ENCODE measurements around the gene TNFRSF6B. TPM values are rescaled to one million over a fixed set of nuclear protein-coding genes. Genes with fewer than 3 reads are reported as not detected.
A peak's percentile ranks its signal among the peaks of the same experiment; 100 is the strongest.
"Not testable (repeated sequence)": the region's sequence is repeated elsewhere in the genome, so short reads cannot be mapped to it uniquely, and the experiment has no call there.

Gene TNFRSF6B
- total and polyA plus RNA-seq, 5 donors from 2014 or later, result not detected

- Histone ChIP-seq H3K4me3 (ENCODE audit: low read depth, low read length) (peak overlapping the region; percentile 76), H3K9me3 (ENCODE audit: control insufficient read depth in 2 of 2, low read length in 2 of 2) (no peaks in the 10 kb centered on the region), H3K27me3 (ENCODE audit: control insufficient read depth, insufficient read depth, low read length) (no peaks in the 10 kb centered on the region), H3K36me3 (ENCODE audit: control insufficient read depth, insufficient read depth, low read length) (peaks cover 2% of the 10 kb centered on the region), H3K4me1 (ENCODE audit: control insufficient read depth, insufficient read depth, low read length, poor library complexity, severe bottlenecking) (peaks cover 24% of the 10 kb centered on the region), H3K27ac (ENCODE audit: insufficient read depth, low read length, poor library complexity, severe bottlenecking) (peak overlapping the region; percentile 78)
- H3K36me3 Mint-ChIP-seq, result peaks cover 8% of the 10 kb centered on the region
- peak overlapping the region; percentile 14 to 96 (median 94) for H3K27ac Mint-ChIP-seq
- no peaks in the 10 kb centered on the region for H3K27me3 Mint-ChIP-seq
- H3K4me1 Mint-ChIP-seq, result peaks cover 7 to 41% (median 20%) of the 10 kb centered on the region in 4 donors
- no peaks in the 10 kb centered on the region for H3K9me3 Mint-ChIP-seq
- H3K4me3 Mint-ChIP-seq, result peak overlapping the region; percentile 94 to 97 (median 96)
- peak in 1 of 2 donors; percentile 18 for ATAC-seq (ENCODE audit: low read depth in 2 of 2)
- DNase-seq, result peak in 1 of 3 donors; percentile 49
Observed at GRCh38 chr20:63658749-63659187, 37.7 kb upstream of the TNFRSF6B start.

- DNase-seq, result no peak
- no peak overlapping the region for H3K27ac ChIP-seq (ENCODE audit: insufficient read depth, low read length, poor library complexity, severe bottlenecking)
- peak overlapping the region; percentile 77 to 96 (median 94) for H3K4me3 Mint-ChIP-seq
Observed at GRCh38 chr20:63659370-63659769, 37.1 kb upstream of the TNFRSF6B start.

GRCh38 chr20:63660174-63660573, 36.3 kb upstream of the TNFRSF6B start:
- peaks cover 17% of the 10 kb centered on the region for H3K4me1 ChIP-seq (ENCODE audit: control insufficient read depth, insufficient read depth, low read length, poor library complexity, severe bottlenecking)
- not testable (repeated sequence) for DNase-seq; H3K36me3 ChIP-seq (ENCODE audit: control insufficient read depth, insufficient read depth, low read length); H3K27ac Mint-ChIP-seq; H3K36me3 Mint-ChIP-seq; H3K27me3 Mint-ChIP-seq; H3K27ac ChIP-seq (ENCODE audit: insufficient read depth, low read length, poor library complexity, severe bottlenecking); H3K27me3 ChIP-seq (ENCODE audit: control insufficient read depth, insufficient read depth, low read length); ATAC-seq (ENCODE audit: low read depth in 2 of 2); H3K4me3 ChIP-seq (ENCODE audit: low read depth, low read length); H3K9me3 Mint-ChIP-seq; H3K9me3 ChIP-seq (ENCODE audit: control insufficient read depth in 2 of 2, low read length in 2 of 2)
- Mint-ChIP-seq H3K4me3 (peak overlapping the region; percentile 77 to 96 (median 87)), H3K4me1 (peaks cover 3 to 30% (median 15%) of the 10 kb centered on the region in 4 donors)

More at GRCh38 chr20:63659370-63659769, 37.1 kb upstream of the TNFRSF6B start:
- H3K4me1 ChIP-seq (ENCODE audit: control insufficient read depth, insufficient read depth, low read length, poor library complexity, severe bottlenecking), result peaks cover 18% of the 10 kb centered on the region
- no peaks in the 10 kb centered on the region for H3K9me3 ChIP-seq (ENCODE audit: control insufficient read depth in 2 of 2, low read length in 2 of 2)
- H3K4me1 Mint-ChIP-seq, result peaks cover 7 to 35% (median 17%) of the 10 kb centered on the region in 4 donors
- H3K9me3 Mint-ChIP-seq, result no peaks in the 10 kb centered on the region
- H3K36me3 Mint-ChIP-seq, result peaks cover 8% of the 10 kb centered on the region
- peak overlapping the region; percentile 76 for H3K4me3 ChIP-seq (ENCODE audit: low read depth, low read length)
- no peaks in the 10 kb centered on the region for H3K27me3 ChIP-seq (ENCODE audit: control insufficient read depth, insufficient read depth, low read length)
- H3K27me3 Mint-ChIP-seq, result no peaks in the 10 kb centered on the region
- no peak for ATAC-seq (ENCODE audit: low read depth in 2 of 2)
- H3K36me3 ChIP-seq (ENCODE audit: control insufficient read depth, insufficient read depth, low read length), result peaks cover 2% of the 10 kb centered on the region
- H3K27ac Mint-ChIP-seq, result no peak overlapping the region

- Mint-ChIP-seq H3K4me1 (peaks cover 3 to 27% (median 15%) of the 10 kb centered on the region in 4 donors), H3K9me3 (no peaks in the 10 kb centered on the region), H3K27me3 (no peaks in the 10 kb centered on the region), H3K36me3 (peaks cover 8% of the 10 kb centered on the region), H3K4me3 (peak overlapping the region in 1 of 4 donors; percentile 79), H3K27ac (no peak overlapping the region)
- H3K9me3 ChIP-seq (ENCODE audit: control insufficient read depth in 2 of 2, low read length in 2 of 2), result no peaks in the 10 kb centered on the region
- DNase-seq, result no peak
- peaks cover 17% of the 10 kb centered on the region for H3K4me1 ChIP-seq (ENCODE audit: control insufficient read depth, insufficient read depth, low read length, poor library complexity, severe bottlenecking)
- H3K27ac ChIP-seq (ENCODE audit: insufficient read depth, low read length, poor library complexity, severe bottlenecking), result no peak overlapping the region
- no peaks in the 10 kb centered on the region for H3K27me3 ChIP-seq (ENCODE audit: control insufficient read depth, insufficient read depth, low read length)
- H3K36me3 ChIP-seq (ENCODE audit: control insufficient read depth, insufficient read depth, low read length), result peaks cover 2% of the 10 kb centered on the region
- H3K4me3 ChIP-seq (ENCODE audit: low read depth, low read length), result no peak overlapping the region
- ATAC-seq (ENCODE audit: low read depth in 2 of 2), result no peak
Observed at GRCh38 chr20:63660622-63661021, 35.8 kb upstream of the TNFRSF6B start.

- H3K27me3 ChIP-seq (ENCODE audit: control insufficient read depth, insufficient read depth, low read length), result no peaks in the 10 kb centered on the region
- H3K36me3 ChIP-seq (ENCODE audit: control insufficient read depth, insufficient read depth, low read length), result peaks cover 5% of the 10 kb centered on the region
- H3K9me3 ChIP-seq (ENCODE audit: control insufficient read depth in 2 of 2, low read length in 2 of 2), result no peaks in the 10 kb centered on the region
- no peak overlapping the region for H3K27ac Mint-ChIP-seq
- peaks cover 10% of the 10 kb centered on the region for H3K36me3 Mint-ChIP-seq
- DNase-seq, result no peak
- peaks cover 17% of the 10 kb centered on the region for H3K4me1 ChIP-seq (ENCODE audit: control insufficient read depth, insufficient read depth, low read length, poor library complexity, severe bottlenecking)
- peaks cover 3 to 27% (median 15%) of the 10 kb centered on the region in 4 donors for H3K4me1 Mint-ChIP-seq
- no peak for ATAC-seq (ENCODE audit: low read depth in 2 of 2)
- H3K9me3 Mint-ChIP-seq, result no peaks in the 10 kb centered on the region
- H3K4me3 Mint-ChIP-seq, result no peak overlapping the region
- no peak overlapping the region for H3K27ac ChIP-seq (ENCODE audit: insufficient read depth, low read length, poor library complexity, severe bottlenecking)
- H3K27me3 Mint-ChIP-seq, result no peaks in the 10 kb centered on the region
- H3K4me3 ChIP-seq (ENCODE audit: low read depth, low read length), result no peak overlapping the region
Observed at GRCh38 chr20:63661108-63661507, 35.3 kb upstream of the TNFRSF6B start.

GRCh38 chr20:63661959-63662812, 34.3 kb upstream of the TNFRSF6B start:
- peaks cover 17% of the 10 kb centered on the region for H3K4me1 ChIP-seq (ENCODE audit: control insufficient read depth, insufficient read depth, low read length, poor library complexity, severe bottlenecking)
- no peak for ATAC-seq (ENCODE audit: low read depth in 2 of 2)
- peaks cover 12% of the 10 kb centered on the region for H3K36me3 Mint-ChIP-seq
- H3K4me1 Mint-ChIP-seq, result peaks cover 3 to 27% (median 13%) of the 10 kb centered on the region in 4 donors
- no peaks in the 10 kb centered on the region for H3K9me3 ChIP-seq (ENCODE audit: control insufficient read depth in 2 of 2, low read length in 2 of 2)
- H3K36me3 ChIP-seq (ENCODE audit: control insufficient read depth, insufficient read depth, low read length), result peaks cover 12% of the 10 kb centered on the region
- H3K4me3 Mint-ChIP-seq, result peak overlapping the region in 2 of 4 donors; percentile 29 to 51
- H3K27ac ChIP-seq (ENCODE audit: insufficient read depth, low read length, poor library complexity, severe bottlenecking), result no peak overlapping the region
- H3K27me3 ChIP-seq (ENCODE audit: control insufficient read depth, insufficient read depth, low read length), result no peaks in the 10 kb centered on the region
- DNase-seq, result no peak
- no peak overlapping the region for H3K27ac Mint-ChIP-seq
- H3K27me3 Mint-ChIP-seq, result no peaks in the 10 kb centered on the region
- H3K9me3 Mint-ChIP-seq, result no peaks in the 10 kb centered on the region
- H3K4me3 ChIP-seq (ENCODE audit: low read depth, low read length), result no peak overlapping the region

- Histone ChIP-seq H3K36me3 (ENCODE audit: control insufficient read depth, insufficient read depth, low read length) (peaks cover 17% of the 10 kb centered on the region), H3K27ac (ENCODE audit: insufficient read depth, low read length, poor library complexity, severe bottlenecking) (no peak overlapping the region), H3K9me3 (ENCODE audit: control insufficient read depth in 2 of 2, low read length in 2 of 2) (no peaks in the 10 kb centered on the region), H3K4me3 (ENCODE audit: low read depth, low read length) (no peak overlapping the region), H3K27me3 (ENCODE audit: control insufficient read depth, insufficient read depth, low read length) (no peaks in the 10 kb centered on the region), H3K4me1 (ENCODE audit: control insufficient read depth, insufficient read depth, low read length, poor library complexity, severe bottlenecking) (peaks cover 13% of the 10 kb centered on the region)
- peaks cover 12% of the 10 kb centered on the region for H3K36me3 Mint-ChIP-seq
- H3K4me3 Mint-ChIP-seq, result peak overlapping the region in 1 of 4 donors; percentile 29
- no peak for DNase-seq
- H3K9me3 Mint-ChIP-seq, result no peaks in the 10 kb centered on the region
- no peaks in the 10 kb centered on the region for H3K27me3 Mint-ChIP-seq
- no peak for ATAC-seq (ENCODE audit: low read depth in 2 of 2)
- peaks cover 3 to 25% (median 13%) of the 10 kb centered on the region in 4 donors for H3K4me1 Mint-ChIP-seq
- no peak overlapping the region for H3K27ac Mint-ChIP-seq
Observed at GRCh38 chr20:63662813-63663189, 33.7 kb upstream of the TNFRSF6B start.
